Subcutaneous abdominal adipose tissue (tissue), 5 donors: Measurements from ENCODE around the gene C17orf50.
A peak's percentile ranks its signal among the peaks of the same experiment; 100 is the strongest.

Experiments
- H3K27ac ChIP-seq: one replicate; pipeline ENCODE4 v1.7.0; 2013; ENCODE audit warnings: low read depth, mild to moderate bottlenecking, inconsistent platforms, low read length, moderate library complexity
- H3K27me3 ChIP-seq, 5 donors: one replicate each; pipeline ENCODE4 v1.7.0; 2013; ENCODE audit warnings: low read length in 5 of 5, inconsistent platforms in 1 of 5; ENCODE audit not compliant: control insufficient read depth in 5 of 5, insufficient read depth in 4 of 5
- H3K36me3 ChIP-seq, 5 donors: one replicate each; pipeline ENCODE4 v1.7.0; 2013; ENCODE audit warnings: low read length in 5 of 5; ENCODE audit not compliant: control insufficient read depth in 5 of 5, insufficient read depth in 5 of 5
- H3K4me1 ChIP-seq, 5 donors: one replicate each; pipeline ENCODE4 v1.7.0; 2013; ENCODE audit warnings: low read length in 5 of 5, mild to moderate bottlenecking in 3 of 5, moderate library complexity in 1 of 5; ENCODE audit not compliant: control insufficient read depth in 5 of 5, insufficient read depth in 5 of 5
- H3K4me3 ChIP-seq, 5 donors: one replicate each; pipeline ENCODE4 v1.7.0; 2013; ENCODE audit warnings: low read length in 5 of 5, low read depth in 1 of 5
- H3K9ac ChIP-seq, 5 donors: one replicate each; pipeline ENCODE4 v1.7.0; 2013; ENCODE audit warnings: low read length in 5 of 5, mild to moderate bottlenecking in 4 of 5, moderate library complexity in 3 of 5
- H3K9me3 ChIP-seq, 5 donors: one replicate each; pipeline ENCODE4 v1.7.0; 2013; ENCODE audit warnings: low read length in 5 of 5; ENCODE audit not compliant: control insufficient read depth in 5 of 5
- donor health status: healthy.
- donor health status: healthy.
- donor health status: healthy.
- donor health status: healthy.
- donor health status: healthy.

Gene C17orf50

DNA sequence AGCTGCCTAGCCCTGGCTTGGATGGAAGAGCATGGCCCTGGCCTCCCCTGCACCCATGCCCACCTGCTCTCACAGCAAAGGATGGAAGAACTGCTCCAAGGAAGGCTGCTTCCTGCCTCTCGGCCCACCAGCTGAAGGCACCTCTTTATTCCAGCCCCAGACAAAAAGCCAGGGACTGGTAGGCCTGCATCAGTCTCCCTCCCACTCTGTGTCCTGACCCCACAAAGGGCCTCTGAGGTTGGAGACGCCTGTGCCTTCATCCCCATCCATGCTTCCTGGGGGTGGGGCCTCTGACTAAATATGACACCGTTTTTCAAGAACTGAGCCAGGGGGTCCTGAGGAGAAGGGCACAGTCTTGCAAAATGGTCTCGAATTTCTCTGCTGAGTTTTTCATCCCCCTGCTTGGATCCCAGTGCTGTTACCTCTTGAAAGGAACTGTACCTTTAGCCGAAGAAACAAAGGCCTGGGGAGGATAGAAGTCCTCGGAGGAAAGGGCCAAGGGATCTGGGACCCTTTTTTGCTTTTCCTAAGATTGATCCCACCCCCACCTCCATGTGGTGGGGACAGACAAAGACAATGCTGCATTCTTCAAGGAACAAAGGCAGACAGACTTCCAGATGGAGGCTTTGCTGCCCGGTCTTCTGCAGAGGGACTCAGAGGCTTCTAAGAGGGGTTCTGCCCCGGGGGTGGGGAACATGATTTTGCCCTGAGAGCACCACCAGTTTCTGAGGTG lies 5.2 kb downstream of the C17orf50 start:
- no peak overlapping the region for H3K27ac ChIP-seq

DNA sequence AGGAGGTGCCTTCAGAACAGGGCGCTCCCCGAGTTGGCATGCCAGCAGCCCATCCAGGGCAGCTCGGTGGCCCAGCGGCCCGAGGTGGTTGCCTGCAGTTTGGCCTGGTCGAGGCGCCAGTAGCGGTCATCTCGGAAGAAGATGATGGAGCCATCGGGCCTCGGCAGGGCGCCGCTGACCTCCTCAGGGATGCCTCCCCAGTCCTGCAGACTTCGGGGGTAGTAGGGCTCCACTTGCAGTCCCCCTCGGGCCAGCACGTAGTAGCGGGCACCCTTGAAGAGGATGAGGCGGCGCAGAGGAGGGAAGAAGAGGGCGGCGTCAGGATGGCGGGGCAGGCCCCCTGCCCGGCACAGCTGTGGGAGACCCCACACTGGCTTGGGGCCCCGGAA lies 5.8 kb downstream of the C17orf50 start:
- Histone ChIP-seq H3K4me1 (peaks cover 2 to 30% (median 19%) of the 10 kb centered on the region in 5 donors), H3K9ac (no peak overlapping the region), H3K9me3 (no peaks in the 10 kb centered on the region), H3K27me3 (peaks cover 0 to 3% (median 0%) of the 10 kb centered on the region in 5 donors), H3K27ac (no peak overlapping the region), H3K4me3 (no peak overlapping the region), H3K36me3 (no peaks in the 10 kb centered on the region)

More for the DNA sequence above, 5.2 kb downstream of the C17orf50 start:
- Histone ChIP-seq H3K4me3 (no peak overlapping the region), H3K9ac (no peak overlapping the region), H3K36me3 (no peaks in the 10 kb centered on the region), H3K9me3 (no peaks in the 10 kb centered on the region), H3K4me1 (peaks cover 2 to 30% (median 19%) of the 10 kb centered on the region in 5 donors), H3K27me3 (peaks cover 0 to 3% (median 0%) of the 10 kb centered on the region in 5 donors)

DNA sequence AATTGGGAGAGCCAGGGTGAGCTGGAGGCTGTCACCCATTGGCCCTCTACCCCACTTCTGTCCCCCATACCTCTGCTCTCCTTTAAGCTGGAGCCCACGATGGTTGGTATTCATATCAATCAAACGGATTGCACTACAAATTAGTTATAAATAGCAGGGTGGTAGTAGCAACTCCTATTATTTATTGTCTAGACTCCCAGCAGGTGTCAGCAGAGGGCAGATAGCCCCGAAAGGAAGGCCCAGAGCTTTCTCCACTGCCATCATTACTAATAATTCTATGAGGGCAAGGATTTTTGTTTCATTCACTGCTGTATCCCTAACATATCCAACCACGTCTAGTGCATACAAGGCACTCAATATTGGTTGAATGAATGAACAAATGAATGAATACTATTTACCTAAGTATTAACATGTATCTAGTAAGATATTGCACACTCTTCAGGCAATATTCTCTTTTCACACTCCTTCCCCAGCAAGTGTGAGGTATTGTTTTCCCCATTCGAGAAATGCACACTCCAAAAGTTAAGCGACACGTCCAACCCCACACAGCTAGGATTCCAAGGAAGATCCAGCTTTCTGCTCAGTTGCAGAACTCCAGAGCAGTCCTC lies 6.3 kb downstream of the C17orf50 start:
- H3K36me3 ChIP-seq, result no peaks in the 10 kb centered on the region
- H3K4me3 ChIP-seq, result no peak overlapping the region
- H3K27me3 ChIP-seq, result peaks cover 0 to 3% (median 0%) of the 10 kb centered on the region in 5 donors
- H3K27ac ChIP-seq, result no peak overlapping the region
- no peak overlapping the region for H3K9ac ChIP-seq
- peaks cover 2 to 30% (median 19%) of the 10 kb centered on the region in 5 donors for H3K4me1 ChIP-seq
- no peaks in the 10 kb centered on the region for H3K9me3 ChIP-seq

DNA sequence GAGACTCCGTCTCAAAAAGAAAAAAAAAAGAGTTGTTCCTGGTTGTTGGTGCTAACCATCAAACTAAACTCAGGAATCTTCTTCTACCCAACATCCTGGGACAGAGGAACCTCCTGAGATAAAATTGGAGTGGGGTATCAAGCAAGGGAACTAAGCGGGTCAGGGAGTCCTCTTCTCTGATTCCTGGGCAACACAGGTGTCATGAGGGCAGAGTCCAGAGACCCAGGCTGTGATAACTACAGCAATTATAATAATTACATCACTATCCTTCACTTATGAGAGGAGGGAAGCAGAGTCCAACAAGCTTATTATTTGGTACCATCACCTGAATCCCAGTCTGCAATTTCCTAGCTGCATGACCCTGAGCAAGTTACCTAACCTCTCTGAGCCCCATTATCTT lies 8.1 kb downstream of the C17orf50 start:
- Histone ChIP-seq H3K4me3 (no peak overlapping the region), H3K4me1 (peaks cover 4 to 41% (median 32%) of the 10 kb centered on the region in 5 donors), H3K9me3 (no peaks in the 10 kb centered on the region), H3K9ac (no peak overlapping the region), H3K27me3 (peaks cover 0 to 3% (median 0%) of the 10 kb centered on the region in 5 donors), H3K27ac (no peak overlapping the region), H3K36me3 (no peaks in the 10 kb centered on the region)

DNA sequence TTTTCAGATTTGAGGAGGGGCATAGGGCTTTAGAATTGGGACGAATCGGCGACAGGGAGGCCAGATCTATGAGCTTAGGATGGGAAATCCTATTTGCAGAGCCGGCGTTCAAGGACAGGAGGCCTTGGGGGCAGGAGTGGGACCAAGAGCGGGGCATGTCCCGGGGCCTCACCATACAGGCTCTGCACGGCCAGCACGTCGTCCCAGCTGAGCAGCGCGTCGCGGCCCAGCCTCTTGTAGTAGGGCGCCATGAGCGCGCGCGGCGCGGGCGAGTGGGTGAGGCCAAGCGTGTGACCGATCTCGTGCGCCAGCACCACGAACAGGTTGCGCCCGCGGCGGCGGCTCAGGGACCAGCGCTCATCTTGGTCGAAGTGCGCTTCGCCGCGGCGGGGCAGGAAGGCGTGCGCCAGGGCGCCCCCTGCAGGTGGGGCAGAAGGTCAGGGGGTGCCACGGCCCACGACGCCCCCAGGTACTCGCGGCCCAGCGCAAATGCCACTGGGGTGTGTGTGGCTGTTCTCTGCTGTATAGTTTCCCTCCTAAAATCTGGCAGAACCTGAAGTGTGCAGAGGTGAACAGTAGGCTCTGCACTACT lies 9.3 kb downstream of the C17orf50 start:
- Histone ChIP-seq H3K4me1 (peaks cover 11 to 41% (median 32%) of the 10 kb centered on the region in 5 donors), H3K9me3 (no peaks in the 10 kb centered on the region), H3K27me3 (peaks cover 0 to 3% (median 0%) of the 10 kb centered on the region in 5 donors), H3K4me3 (no peak overlapping the region), H3K9ac (no peak overlapping the region), H3K27ac (no peak overlapping the region), H3K36me3 (no peaks in the 10 kb centered on the region)

DNA sequence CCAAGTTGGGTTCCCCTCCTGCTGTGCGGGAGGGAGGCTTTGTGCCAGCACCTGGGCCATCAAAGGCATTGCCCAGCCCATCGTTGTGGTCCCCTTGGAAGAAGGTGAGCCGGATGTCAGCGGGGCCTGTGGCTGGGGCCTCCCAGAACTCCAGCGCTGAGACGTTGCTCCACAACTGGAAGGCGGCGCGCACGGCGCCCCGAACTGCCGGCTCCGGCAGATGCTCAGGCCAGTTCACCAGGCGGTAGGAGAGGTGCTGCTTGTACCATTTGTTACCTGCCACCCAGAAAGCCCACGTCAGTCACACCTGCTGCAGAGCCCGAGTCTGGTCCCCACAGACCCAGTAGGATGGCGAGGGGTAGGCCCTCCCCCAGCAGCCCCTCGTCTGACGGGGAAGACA lies 12.4 kb downstream of the C17orf50 start:
- Histone ChIP-seq H3K9ac (peak overlapping the region in 3 of 5 donors; percentile 33 to 54 (median 53)), H3K27me3 (no peaks in the 10 kb centered on the region), H3K36me3 (peaks cover 0 to 8% (median 2%) of the 10 kb centered on the region in 5 donors), H3K4me1 (peaks cover 11 to 47% (median 45%) of the 10 kb centered on the region in 5 donors), H3K9me3 (no peaks in the 10 kb centered on the region), H3K4me3 (no peak overlapping the region), H3K27ac (peak overlapping the region; percentile 43)

DNA sequence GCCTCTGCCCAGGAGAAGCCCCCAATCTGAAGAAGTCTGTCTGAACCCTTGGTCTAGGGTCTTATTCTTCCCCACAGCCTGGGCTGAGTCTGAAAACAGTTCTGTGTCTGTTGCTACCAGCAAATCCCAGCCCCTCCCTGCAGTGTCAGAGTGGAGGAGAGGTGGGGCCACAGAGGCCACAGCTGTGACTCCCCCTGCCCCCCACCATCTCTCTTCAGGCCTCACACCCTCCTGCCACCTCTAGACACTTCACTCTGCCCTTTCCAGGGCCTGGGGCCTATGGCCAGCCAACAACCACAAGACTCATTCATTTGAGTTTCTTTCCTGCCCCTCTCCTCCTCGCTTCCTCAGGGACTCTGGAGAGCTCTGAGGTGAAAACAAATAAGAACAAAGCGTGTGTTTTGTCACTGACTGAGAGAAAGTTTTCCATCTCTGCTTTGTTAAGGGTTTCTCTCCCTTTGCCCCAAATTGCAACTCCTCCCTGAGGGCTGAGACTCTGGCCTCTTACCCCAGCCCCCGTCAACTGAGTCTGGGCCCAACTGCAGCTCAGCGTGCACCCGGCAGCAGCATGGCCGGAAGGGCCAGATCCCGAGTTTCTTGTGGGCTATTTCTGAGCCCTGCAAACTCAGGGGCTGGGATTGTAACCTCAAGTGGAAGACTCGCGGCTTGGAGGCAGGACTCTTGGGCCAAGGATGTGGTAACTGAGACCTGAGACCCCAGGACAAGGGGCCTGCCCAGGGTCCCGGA lies 13.2 kb downstream of the C17orf50 start:
- Histone ChIP-seq H3K4me1 (peaks cover 11 to 54% (median 49%) of the 10 kb centered on the region in 5 donors), H3K27me3 (no peaks in the 10 kb centered on the region), H3K4me3 (peak overlapping the region in 1 of 5 donors; percentile 8), H3K36me3 (peaks cover 0 to 8% (median 3%) of the 10 kb centered on the region in 5 donors), H3K9ac (peak overlapping the region in 3 of 5 donors; percentile 33 to 54 (median 53)), H3K27ac (peak overlapping the region; percentile 43), H3K9me3 (no peaks in the 10 kb centered on the region)

DNA sequence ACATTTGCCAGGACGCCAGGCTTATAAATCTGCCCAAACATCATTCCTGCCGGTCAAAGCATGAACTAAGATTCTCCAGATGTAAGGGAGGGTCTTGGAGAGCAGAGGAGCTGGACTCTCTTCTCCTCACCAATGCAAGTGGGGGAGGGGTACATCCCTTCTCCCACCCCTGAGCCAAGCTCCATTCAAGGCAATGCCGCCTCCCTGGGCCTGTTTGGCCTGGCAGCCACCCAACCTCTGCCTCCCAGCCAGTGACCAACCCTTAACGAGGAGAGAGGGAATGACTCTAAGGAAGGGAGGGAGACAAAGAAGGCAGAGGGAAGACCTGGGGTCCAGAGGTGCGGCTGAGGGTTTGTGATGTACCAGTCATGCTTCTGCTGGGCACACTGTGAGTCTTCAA lies 13.8 kb downstream of the C17orf50 start:
- peaks cover 0 to 8% (median 3%) of the 10 kb centered on the region in 5 donors for H3K36me3 ChIP-seq
- peak overlapping the region in 1 of 5 donors; percentile 8 for H3K4me3 ChIP-seq
- no peaks in the 10 kb centered on the region for H3K27me3 ChIP-seq
- H3K4me1 ChIP-seq, result peaks cover 11 to 60% (median 54%) of the 10 kb centered on the region in 5 donors
- peak overlapping the region in 3 of 5 donors; percentile 0 to 57 (median 38) for H3K9ac ChIP-seq
- H3K9me3 ChIP-seq, result no peaks in the 10 kb centered on the region
- peak overlapping the region; percentile 43 for H3K27ac ChIP-seq

DNA sequence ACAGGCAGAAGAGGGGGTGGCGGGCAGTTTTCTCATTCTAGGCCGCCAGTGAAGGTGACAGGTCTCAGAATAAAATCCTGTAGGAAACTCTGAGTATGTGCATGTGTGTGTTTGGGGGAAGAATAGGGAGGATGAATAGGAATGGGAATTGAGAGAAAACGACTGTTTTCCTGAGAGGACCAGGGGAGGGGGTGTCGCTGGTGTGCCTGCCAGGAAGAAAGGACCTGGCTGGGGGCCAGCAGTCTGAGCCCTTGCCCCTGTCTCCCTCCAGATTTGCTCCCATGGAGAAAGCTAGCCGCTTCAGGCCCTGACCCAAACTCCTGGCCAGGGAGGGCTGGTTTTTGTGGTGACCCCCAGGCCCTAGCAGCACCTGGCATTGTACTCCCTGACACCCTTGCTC lies 14.4 kb downstream of the C17orf50 start:
- Histone ChIP-seq H3K4me1 (peaks cover 11 to 60% (median 54%) of the 10 kb centered on the region in 5 donors), H3K36me3 (peaks cover 2 to 8% (median 3%) of the 10 kb centered on the region in 5 donors), H3K9me3 (no peaks in the 10 kb centered on the region), H3K9ac (peak overlapping the region in 3 of 5 donors; percentile 31 to 57 (median 38)), H3K4me3 (peak overlapping the region in 1 of 5 donors; percentile 31), H3K27ac (peak overlapping the region; percentile 43), H3K27me3 (no peaks in the 10 kb centered on the region)
